GM23338 (cell line): ENCODE measurements around the gene PTGER4. TPM values are rescaled to one million over a fixed set of nuclear protein-coding genes. Genes with fewer than 3 reads are reported as not detected.

Experiments used
- ATAC-seq: fragments of 200-7000 bp; cut with Tn5 transposase; 3 replicates; pipeline ENCODE4 v1.9.1; 2020
- DNase-seq: peaks from one replicate; pipeline ENCODE4 v3.0.0-alpha.2; 2015; ENCODE audit warnings: low spot score
- H2AFZ ChIP-seq: fragments of 200-600 bp; sonication (generic); 2 replicates; pipeline ENCODE4 v1.8.0; 2016; ENCODE audit warnings: antibody characterized with exemption, mild to moderate bottlenecking, moderate library complexity
- H3F3A ChIP-seq: fragments of 200-600 bp; sonication (generic); replicated peaks from 2 replicates; pipeline ENCODE4 v1.8.0; 2017; ENCODE audit warnings: antibody characterized with exemption, mixed run types, low read depth
- H3K27ac ChIP-seq: fragments of 200-600 bp; sonication (generic); 2 replicates; pipeline ENCODE4 v1.6.1; 2016; ENCODE audit warnings: low read depth
- H3K27me3 ChIP-seq: fragments of 200-600 bp; sonication (generic); 2 replicates; pipeline ENCODE4 v1.8.0; 2016; ENCODE audit warnings: mild to moderate bottlenecking, mixed run types, moderate library complexity; ENCODE audit not compliant: insufficient read depth
- H3K36me3 ChIP-seq: fragments of 200-600 bp; sonication (generic); 2 replicates; pipeline ENCODE4 v1.8.0; 2016; ENCODE audit warnings: mild to moderate bottlenecking; ENCODE audit not compliant: insufficient read depth
- H3K4me1 ChIP-seq: fragments of 200-600 bp; sonication (generic); 2 replicates; pipeline ENCODE4 v1.8.0; 2016; ENCODE audit warnings: mild to moderate bottlenecking, moderate library complexity; ENCODE audit not compliant: insufficient read depth
- H3K4me2 ChIP-seq: fragments of 200-600 bp; sonication (generic); 2 replicates; pipeline ENCODE4 v1.7.1; 2017; ENCODE audit warnings: mixed run types
- H3K4me3 ChIP-seq: fragments of 200-600 bp; sonication (generic); 2 replicates; pipeline ENCODE4 v1.6.1; 2016; ENCODE audit warnings: mixed run types
- H3K79me2 ChIP-seq: fragments of 200-600 bp; sonication (generic); replicated peaks from 2 replicates; pipeline ENCODE4 v1.8.0; 2017; ENCODE audit warnings: mild to moderate bottlenecking; ENCODE audit not compliant: insufficient read depth
- H3K9me2 ChIP-seq: fragments of 200-600 bp; sonication (generic); 2 replicates; pipeline ENCODE4 v1.8.0; 2017; ENCODE audit not compliant: insufficient read depth
- H4K20me1 ChIP-seq: fragments of 200-600 bp; sonication (generic); replicated peaks from 2 replicates; pipeline ENCODE4 v1.8.0; 2017; ENCODE audit warnings: mild to moderate bottlenecking; ENCODE audit not compliant: insufficient read depth
- H3K27ac Mint-ChIP-seq: 2 replicates; pipeline ENCODE4 v1.8.0; 2020; ENCODE audit warnings: inconsistent platforms, mild to moderate bottlenecking, moderate library complexity, mixed read lengths
- H3K27me3 Mint-ChIP-seq: 3 replicates; pipeline ENCODE4 v1.8.0; 2022; ENCODE audit warnings: low read depth, mild to moderate bottlenecking, moderate library complexity, mixed read lengths, inconsistent platforms; ENCODE audit not compliant: insufficient read depth, poor library complexity
- H3K36me3 Mint-ChIP-seq: 3 replicates; pipeline ENCODE4 v1.8.0; 2021; ENCODE audit warnings: low read depth, mild to moderate bottlenecking, inconsistent platforms, moderate library complexity, mixed read lengths
- H3K4me1 Mint-ChIP-seq: 3 replicates; pipeline ENCODE4 v1.8.0; 2020; ENCODE audit warnings: mild to moderate bottlenecking, inconsistent platforms, mixed read lengths
- H3K4me3 Mint-ChIP-seq: 3 replicates; pipeline ENCODE4 v1.8.0; 2021; ENCODE audit warnings: moderate library complexity, mild to moderate bottlenecking, inconsistent platforms, mixed read lengths
- H3K9me3 Mint-ChIP-seq: 3 replicates; pipeline ENCODE4 v1.8.0; 2020; ENCODE audit warnings: moderate library complexity, mild to moderate bottlenecking, inconsistent platforms, mixed read lengths
- CREB1 ChIP-seq: fragments of 250-450 bp; sonication (Bioruptor Pico); IDR thresholded peaks from 2 replicates; pipeline ENCODE4 v1.5.0; 2020; ENCODE audit warnings: low read depth, mild to moderate bottlenecking, moderate library complexity
- EZH2 ChIP-seq: fragments of 200-600 bp; sonication (generic); IDR thresholded peaks from one replicate; pipeline ENCODE4 v1.8.0; 2017; ENCODE audit warnings: antibody characterized with exemption, mild to moderate bottlenecking, low read depth; ENCODE audit not compliant: unreplicated experiment
- EZH2phosphoT487 ChIP-seq: fragments of 200-600 bp; sonication (generic); IDR thresholded peaks from one replicate; pipeline ENCODE4 v1.8.1; 2018; ENCODE audit warnings: antibody characterized with exemption; ENCODE audit not compliant: unreplicated experiment
- JUNB ChIP-seq: IDR thresholded peaks from one replicate; pipeline ENCODE4 v1.6.1; 2016; ENCODE audit warnings: antibody characterized with exemption; ENCODE audit not compliant: unreplicated experiment
- NANOG ChIP-seq: IDR thresholded peaks from 2 replicates; pipeline ENCODE4 v1.6.1; 2016; ENCODE audit warnings: antibody characterized with exemption, borderline replicate concordance
- POLR2AphosphoS5 ChIP-seq: IDR thresholded peaks from 2 replicates; pipeline ENCODE4 v1.6.1; 2016; ENCODE audit warnings: antibody characterized with exemption, low read depth
- STAT1 ChIP-seq: IDR thresholded peaks from one replicate; pipeline ENCODE4 v1.6.1; 2016; ENCODE audit warnings: antibody characterized with exemption; ENCODE audit not compliant: unreplicated experiment
- ZNF114 ChIP-seq: fragments of 250-450 bp; sonication (Bioruptor Pico); IDR thresholded peaks from 2 replicates; pipeline ENCODE4 v1.5.0; 2020; ENCODE audit warnings: mild to moderate bottlenecking, moderate library complexity
- ZNF331 ChIP-seq: fragments of 250-450 bp; sonication (Bioruptor Pico); IDR thresholded peaks from 2 replicates; pipeline ENCODE4 v1.5.0; 2020; ENCODE audit warnings: low read depth, mild to moderate bottlenecking, moderate library complexity
- polyA plus RNA-seq: library from polyadenylated mRNA; unstranded; fragments of >200 nt; fragmentation: Nextera tagmentation; extraction: Ambion mirVana; gene quantifications from 2 replicates; pipeline ENCODE4 v1.2.1, GENCODE V29; 2016
- total RNA-seq: library from RNA; depleted of rRNA; stranded (reverse); fragments of >200 nt; shearing (Covaris generic); gene quantifications from 2 replicates; pipeline ENCODE4 v1.2.3, GENCODE V29; 2014
- TF ChIP-seq, protein P1 (sequence below): IDR thresholded peaks from one replicate; pipeline ENCODE4 v1.6.1; 2018; ENCODE audit warnings: antibody characterized with exemption; ENCODE audit not compliant: unreplicated experiment
- TF ChIP-seq, protein P2 (sequence below), 2 experiments: fragments of 200-600 bp in 1 of 2; sonication (generic) in 1 of 2; conservative IDR thresholded peaks; 2 replicates each; pipeline versions ENCODE4 v1.5.1 to v1.6.1; 2016 to 2017; ENCODE audit warnings: antibody characterized with exemption in 2 of 2, low read depth in 2 of 2, mild to moderate bottlenecking in 2 of 2, moderate library complexity in 1 of 2
- TF ChIP-seq, protein P3 (sequence below): IDR thresholded peaks from 2 replicates; pipeline ENCODE4 v1.6.1; 2016; ENCODE audit warnings: antibody characterized with exemption
- TF ChIP-seq, protein P4 (sequence below): fragments of 250-450 bp; sonication (Bioruptor Pico); IDR thresholded peaks from 2 replicates; pipeline ENCODE4 v1.5.0; 2020; ENCODE audit warnings: mild to moderate bottlenecking, moderate library complexity

Gene PTGER4
- total and polyA plus RNA-seq, 2 experiments from 2014 or later, result 0.82 to 4.4 TPM

DNA sequence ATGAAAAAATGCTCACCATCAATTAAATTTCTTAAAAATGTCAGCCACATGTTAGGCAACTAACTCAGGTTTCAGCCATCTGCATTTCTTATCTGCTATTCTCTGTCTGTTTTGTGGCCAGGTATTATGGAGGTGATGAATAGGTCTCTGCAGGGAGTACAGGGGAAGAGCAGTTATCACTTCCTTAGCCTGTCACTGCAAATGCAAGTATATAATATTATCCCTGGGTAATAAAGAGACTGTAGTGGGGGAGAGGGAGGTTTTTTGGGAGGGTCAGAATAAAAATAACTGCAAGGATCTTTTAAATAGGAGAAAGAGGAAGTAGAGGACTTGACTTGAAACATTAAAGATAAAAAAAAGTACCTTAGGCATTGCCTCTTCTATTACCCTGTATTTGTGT is 49.6 kb upstream of the PTGER4 start:
- Mint-ChIP-seq H3K4me1 (no peaks in the 10 kb centered on the region), H3K36me3 (no peaks in the 10 kb centered on the region), H3K27me3 (peaks cover 3% of the 10 kb centered on the region), H3K27ac (no peak overlapping the region), H3K4me3 (no peak overlapping the region), H3K9me3 (no peaks in the 10 kb centered on the region)
- Histone ChIP-seq H2AFZ (no peak overlapping the region), H3K4me3 (no peak overlapping the region), H3K27ac (no peak overlapping the region), H3K4me2 (no peak overlapping the region), H3K79me2 (no peaks in the 10 kb centered on the region), H4K20me1 (no peaks in the 10 kb centered on the region), H3K36me3 (no peaks in the 10 kb centered on the region), H3K27me3 (no peaks in the 10 kb centered on the region), H3F3A (no peaks in the 10 kb centered on the region), H3K4me1 (no peaks in the 10 kb centered on the region), H3K9me2 (0 out of 2 replicates have a peak, but pooled peaks cover 3% of the 10 kb centered on the region)
- DNase-seq (no peak), ATAC-seq (no peak)
- TF ChIP-seq EZH2phosphoT487, result no peak
- no peak for TF ChIP-seq JUNB
- TF ChIP-seq EZH2, result no peak
- no peak for TF ChIP-seq NANOG
- TF ChIP-seq POLR2AphosphoS5, result no peak
- TF ChIP-seq, protein P1, sequence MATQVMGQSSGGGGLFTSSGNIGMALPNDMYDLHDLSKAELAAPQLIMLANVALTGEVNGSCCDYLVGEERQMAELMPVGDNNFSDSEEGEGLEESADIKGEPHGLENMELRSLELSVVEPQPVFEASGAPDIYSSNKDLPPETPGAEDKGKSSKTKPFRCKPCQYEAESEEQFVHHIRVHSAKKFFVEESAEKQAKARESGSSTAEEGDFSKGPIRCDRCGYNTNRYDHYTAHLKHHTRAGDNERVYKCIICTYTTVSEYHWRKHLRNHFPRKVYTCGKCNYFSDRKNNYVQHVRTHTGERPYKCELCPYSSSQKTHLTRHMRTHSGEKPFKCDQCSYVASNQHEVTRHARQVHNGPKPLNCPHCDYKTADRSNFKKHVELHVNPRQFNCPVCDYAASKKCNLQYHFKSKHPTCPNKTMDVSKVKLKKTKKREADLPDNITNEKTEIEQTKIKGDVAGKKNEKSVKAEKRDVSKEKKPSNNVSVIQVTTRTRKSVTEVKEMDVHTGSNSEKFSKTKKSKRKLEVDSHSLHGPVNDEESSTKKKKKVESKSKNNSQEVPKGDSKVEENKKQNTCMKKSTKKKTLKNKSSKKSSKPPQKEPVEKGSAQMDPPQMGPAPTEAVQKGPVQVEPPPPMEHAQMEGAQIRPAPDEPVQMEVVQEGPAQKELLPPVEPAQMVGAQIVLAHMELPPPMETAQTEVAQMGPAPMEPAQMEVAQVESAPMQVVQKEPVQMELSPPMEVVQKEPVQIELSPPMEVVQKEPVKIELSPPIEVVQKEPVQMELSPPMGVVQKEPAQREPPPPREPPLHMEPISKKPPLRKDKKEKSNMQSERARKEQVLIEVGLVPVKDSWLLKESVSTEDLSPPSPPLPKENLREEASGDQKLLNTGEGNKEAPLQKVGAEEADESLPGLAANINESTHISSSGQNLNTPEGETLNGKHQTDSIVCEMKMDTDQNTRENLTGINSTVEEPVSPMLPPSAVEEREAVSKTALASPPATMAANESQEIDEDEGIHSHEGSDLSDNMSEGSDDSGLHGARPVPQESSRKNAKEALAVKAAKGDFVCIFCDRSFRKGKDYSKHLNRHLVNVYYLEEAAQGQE, result no peak
- no peak for TF ChIP-seq CREB1 (CRISPR knock-in tag)
- TF ChIP-seq STAT1, result no peak
- TF ChIP-seq ZNF331 (CRISPR knock-in tag), result no peak
- TF ChIP-seq, protein P2, sequence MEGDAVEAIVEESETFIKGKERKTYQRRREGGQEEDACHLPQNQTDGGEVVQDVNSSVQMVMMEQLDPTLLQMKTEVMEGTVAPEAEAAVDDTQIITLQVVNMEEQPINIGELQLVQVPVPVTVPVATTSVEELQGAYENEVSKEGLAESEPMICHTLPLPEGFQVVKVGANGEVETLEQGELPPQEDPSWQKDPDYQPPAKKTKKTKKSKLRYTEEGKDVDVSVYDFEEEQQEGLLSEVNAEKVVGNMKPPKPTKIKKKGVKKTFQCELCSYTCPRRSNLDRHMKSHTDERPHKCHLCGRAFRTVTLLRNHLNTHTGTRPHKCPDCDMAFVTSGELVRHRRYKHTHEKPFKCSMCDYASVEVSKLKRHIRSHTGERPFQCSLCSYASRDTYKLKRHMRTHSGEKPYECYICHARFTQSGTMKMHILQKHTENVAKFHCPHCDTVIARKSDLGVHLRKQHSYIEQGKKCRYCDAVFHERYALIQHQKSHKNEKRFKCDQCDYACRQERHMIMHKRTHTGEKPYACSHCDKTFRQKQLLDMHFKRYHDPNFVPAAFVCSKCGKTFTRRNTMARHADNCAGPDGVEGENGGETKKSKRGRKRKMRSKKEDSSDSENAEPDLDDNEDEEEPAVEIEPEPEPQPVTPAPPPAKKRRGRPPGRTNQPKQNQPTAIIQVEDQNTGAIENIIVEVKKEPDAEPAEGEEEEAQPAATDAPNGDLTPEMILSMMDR (conservative IDR thresholded peaks at IDR 0.05; ENCODE audit: low read depth in 2 of 2), result no peak
- TF ChIP-seq ZNF114, result no peak
- TF ChIP-seq, protein P3, sequence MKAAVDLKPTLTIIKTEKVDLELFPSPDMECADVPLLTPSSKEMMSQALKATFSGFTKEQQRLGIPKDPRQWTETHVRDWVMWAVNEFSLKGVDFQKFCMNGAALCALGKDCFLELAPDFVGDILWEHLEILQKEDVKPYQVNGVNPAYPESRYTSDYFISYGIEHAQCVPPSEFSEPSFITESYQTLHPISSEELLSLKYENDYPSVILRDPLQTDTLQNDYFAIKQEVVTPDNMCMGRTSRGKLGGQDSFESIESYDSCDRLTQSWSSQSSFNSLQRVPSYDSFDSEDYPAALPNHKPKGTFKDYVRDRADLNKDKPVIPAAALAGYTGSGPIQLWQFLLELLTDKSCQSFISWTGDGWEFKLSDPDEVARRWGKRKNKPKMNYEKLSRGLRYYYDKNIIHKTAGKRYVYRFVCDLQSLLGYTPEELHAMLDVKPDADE, result no peak
- TF ChIP-seq, protein P4, sequence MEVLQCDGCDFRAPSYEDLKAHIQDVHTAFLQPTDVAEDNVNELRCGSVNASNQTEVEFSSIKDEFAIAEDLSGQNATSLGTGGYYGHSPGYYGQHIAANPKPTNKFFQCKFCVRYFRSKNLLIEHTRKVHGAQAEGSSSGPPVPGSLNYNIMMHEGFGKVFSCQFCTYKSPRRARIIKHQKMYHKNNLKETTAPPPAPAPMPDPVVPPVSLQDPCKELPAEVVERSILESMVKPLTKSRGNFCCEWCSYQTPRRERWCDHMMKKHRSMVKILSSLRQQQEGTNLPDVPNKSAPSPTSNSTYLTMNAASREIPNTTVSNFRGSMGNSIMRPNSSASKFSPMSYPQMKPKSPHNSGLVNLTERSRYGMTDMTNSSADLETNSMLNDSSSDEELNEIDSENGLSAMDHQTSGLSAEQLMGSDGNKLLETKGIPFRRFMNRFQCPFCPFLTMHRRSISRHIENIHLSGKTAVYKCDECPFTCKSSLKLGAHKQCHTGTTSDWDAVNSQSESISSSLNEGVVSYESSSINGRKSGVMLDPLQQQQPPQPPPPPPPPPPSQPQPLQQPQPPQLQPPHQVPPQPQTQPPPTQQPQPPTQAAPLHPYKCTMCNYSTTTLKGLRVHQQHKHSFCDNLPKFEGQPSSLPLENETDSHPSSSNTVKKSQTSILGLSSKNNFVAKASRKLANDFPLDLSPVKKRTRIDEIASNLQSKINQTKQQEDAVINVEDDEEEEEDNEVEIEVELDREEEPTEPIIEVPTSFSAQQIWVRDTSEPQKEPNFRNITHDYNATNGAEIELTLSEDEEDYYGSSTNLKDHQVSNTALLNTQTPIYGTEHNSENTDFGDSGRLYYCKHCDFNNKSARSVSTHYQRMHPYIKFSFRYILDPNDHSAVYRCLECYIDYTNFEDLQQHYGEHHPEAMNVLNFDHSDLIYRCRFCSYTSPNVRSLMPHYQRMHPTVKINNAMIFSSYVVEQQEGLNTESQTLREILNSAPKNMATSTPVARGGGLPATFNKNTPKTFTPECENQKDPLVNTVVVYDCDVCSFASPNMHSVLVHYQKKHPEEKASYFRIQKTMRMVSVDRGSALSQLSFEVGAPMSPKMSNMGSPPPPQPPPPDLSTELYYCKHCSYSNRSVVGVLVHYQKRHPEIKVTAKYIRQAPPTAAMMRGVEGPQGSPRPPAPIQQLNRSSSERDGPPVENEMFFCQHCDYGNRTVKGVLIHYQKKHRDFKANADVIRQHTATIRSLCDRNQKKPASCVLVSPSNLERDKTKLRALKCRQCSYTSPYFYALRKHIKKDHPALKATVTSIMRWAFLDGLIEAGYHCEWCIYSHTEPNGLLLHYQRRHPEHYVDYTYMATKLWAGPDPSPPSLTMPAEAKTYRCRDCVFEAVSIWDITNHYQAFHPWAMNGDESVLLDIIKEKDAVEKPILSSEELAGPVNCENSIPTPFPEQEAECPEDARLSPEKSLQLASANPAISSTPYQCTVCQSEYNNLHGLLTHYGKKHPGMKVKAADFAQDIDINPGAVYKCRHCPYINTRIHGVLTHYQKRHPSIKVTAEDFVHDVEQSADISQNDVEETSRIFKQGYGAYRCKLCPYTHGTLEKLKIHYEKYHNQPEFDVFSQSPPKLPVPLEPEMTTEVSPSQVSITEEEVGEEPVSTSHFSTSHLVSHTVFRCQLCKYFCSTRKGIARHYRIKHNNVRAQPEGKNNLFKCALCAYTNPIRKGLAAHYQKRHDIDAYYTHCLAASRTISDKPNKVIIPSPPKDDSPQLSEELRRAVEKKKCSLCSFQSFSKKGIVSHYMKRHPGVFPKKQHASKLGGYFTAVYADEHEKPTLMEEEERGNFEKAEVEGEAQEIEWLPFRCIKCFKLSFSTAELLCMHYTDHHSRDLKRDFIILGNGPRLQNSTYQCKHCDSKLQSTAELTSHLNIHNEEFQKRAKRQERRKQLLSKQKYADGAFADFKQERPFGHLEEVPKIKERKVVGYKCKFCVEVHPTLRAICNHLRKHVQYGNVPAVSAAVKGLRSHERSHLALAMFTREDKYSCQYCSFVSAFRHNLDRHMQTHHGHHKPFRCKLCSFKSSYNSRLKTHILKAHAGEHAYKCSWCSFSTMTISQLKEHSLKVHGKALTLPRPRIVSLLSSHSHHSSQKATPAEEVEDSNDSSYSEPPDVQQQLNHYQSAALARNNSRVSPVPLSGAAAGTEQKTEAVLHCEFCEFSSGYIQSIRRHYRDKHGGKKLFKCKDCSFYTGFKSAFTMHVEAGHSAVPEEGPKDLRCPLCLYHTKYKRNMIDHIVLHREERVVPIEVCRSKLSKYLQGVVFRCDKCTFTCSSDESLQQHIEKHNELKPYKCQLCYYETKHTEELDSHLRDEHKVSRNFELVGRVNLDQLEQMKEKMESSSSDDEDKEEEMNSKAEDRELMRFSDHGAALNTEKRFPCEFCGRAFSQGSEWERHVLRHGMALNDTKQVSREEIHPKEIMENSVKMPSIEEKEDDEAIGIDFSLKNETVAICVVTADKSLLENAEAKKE (CRISPR knock-in tag), result no peak
